Astrocyte (in vitro differentiated cells and primary cell): ENCODE data around the gene SIGLEC8.

Source experiments
- EZH2 ChIP-seq: IDR thresholded peaks from 2 replicates; pipeline ENCODE4 v1.6.1; 2012; ENCODE audit warnings: mild to moderate bottlenecking, low read length, inconsistent platforms; ENCODE audit not compliant: insufficient read depth
- TF ChIP-seq, protein P1 (sequence below): IDR thresholded peaks from 2 replicates; pipeline ENCODE4 v1.5.1; 2011; ENCODE audit warnings: low read depth, mild to moderate bottlenecking, inconsistent platforms, low read length, moderate library complexity; ENCODE audit not compliant: insufficient read depth

DNA sequence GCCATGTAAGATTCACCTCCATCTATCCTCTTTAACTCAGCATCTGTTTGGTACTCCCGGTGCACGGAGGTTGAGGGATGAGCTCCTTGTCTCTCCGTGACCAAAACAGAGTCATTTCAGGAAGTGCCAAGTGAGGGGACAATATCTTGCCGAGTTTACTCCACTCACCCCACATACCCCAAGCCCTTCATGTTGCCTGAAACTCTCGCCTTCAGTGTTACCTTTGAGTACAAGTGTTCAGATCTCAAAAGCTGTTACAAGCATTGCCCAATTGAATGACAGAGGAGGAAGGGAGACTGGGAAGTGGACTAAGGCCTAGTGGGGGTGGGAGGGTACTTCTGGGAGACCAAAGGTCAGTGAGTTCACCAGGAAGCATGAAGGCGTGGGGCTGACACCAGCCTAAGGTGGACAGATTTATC lies 49.4 kb upstream of the SIGLEC8 start:
- TF ChIP-seq, protein P1, sequence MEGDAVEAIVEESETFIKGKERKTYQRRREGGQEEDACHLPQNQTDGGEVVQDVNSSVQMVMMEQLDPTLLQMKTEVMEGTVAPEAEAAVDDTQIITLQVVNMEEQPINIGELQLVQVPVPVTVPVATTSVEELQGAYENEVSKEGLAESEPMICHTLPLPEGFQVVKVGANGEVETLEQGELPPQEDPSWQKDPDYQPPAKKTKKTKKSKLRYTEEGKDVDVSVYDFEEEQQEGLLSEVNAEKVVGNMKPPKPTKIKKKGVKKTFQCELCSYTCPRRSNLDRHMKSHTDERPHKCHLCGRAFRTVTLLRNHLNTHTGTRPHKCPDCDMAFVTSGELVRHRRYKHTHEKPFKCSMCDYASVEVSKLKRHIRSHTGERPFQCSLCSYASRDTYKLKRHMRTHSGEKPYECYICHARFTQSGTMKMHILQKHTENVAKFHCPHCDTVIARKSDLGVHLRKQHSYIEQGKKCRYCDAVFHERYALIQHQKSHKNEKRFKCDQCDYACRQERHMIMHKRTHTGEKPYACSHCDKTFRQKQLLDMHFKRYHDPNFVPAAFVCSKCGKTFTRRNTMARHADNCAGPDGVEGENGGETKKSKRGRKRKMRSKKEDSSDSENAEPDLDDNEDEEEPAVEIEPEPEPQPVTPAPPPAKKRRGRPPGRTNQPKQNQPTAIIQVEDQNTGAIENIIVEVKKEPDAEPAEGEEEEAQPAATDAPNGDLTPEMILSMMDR, result no peak
- no peak for TF ChIP-seq EZH2
